ENCODE results near the gene SLC7A7. TPM values are rescaled to one million over a fixed set of nuclear protein-coding genes. Genes with fewer than 3 reads are reported as not detected.

Gene SLC7A7
- total RNA-seq, 1 experiment from 2014 or later: 3.1 TPM

DNA sequence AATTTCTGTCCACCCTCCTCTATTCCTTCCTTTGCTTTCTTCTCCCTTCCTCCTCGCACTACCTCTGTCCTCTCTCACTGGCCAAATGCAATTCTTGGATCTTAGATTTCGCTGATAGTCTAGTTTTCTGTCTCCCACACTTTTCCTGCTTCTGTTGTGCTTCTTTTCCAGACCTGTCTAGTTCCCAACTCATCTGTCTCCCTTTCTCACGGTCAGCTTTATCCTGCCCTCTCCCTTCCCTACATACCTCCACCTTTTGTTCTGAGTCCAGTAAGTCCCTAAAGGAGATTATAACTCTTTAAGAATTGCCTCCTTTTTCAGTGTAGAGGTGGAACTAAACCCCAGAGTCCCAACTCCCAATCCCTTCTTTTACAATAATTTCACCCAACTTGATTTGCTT lies 20.3 kb upstream of the SLC7A7 start:
- peaks cover 32 to 36% of the 10 kb centered on the region in 2 experiments for H3K4me1 Mint-ChIP-seq
- peak overlapping the region; percentile 95 to 99; a peak in 3 of 5 replicates for H3K4me3 Mint-ChIP-seq
- Histone ChIP-seq H4K5ac (ENCODE audit: insufficient read length, low read depth, low read length) (no peak overlapping the region), H2AK5ac (ENCODE audit: insufficient read length, low read length) (no peak overlapping the region), H4K20me1 (ENCODE audit: control insufficient read depth, insufficient read depth, insufficient read length) (no peaks in the 10 kb centered on the region), H3K27me3 (ENCODE audit: insufficient read depth, low read length) (no peaks in the 10 kb centered on the region), H3K4ac (ENCODE audit: low read depth, low read length) (no peak overlapping the region), H2BK5ac (ENCODE audit: insufficient read length, low read length) (no peak overlapping the region), H4K91ac (ENCODE audit: insufficient read length, low read depth, low read length) (no peak overlapping the region), H2BK12ac (ENCODE audit: insufficient read length, low read depth, low read length) (no peak overlapping the region), H2AFZ (ENCODE audit: low read length) (no peak overlapping the region), H3K56ac (ENCODE audit: insufficient read length, low read depth, low read length) (no peak overlapping the region), H3T11ph (ENCODE audit: low read length) (no peak overlapping the region), H3K23ac (ENCODE audit: insufficient read length, low read depth, low read length) (no peak overlapping the region), H3K14ac (ENCODE audit: insufficient read depth, low read length) (no peak overlapping the region), H3K27ac (ENCODE audit: insufficient read length, low read depth, low read length) (no peak overlapping the region), H2BK20ac (ENCODE audit: low read depth, low read length, poor library complexity, severe bottlenecking) (no peak overlapping the region), H3K23me2 (ENCODE audit: insufficient read length, low read depth, low read length, poor library complexity, severe bottlenecking) (peaks cover 14% of the 10 kb centered on the region), H3K79me2 (ENCODE audit: insufficient read depth, low read length) (peaks cover 2% of the 10 kb centered on the region; the same call in 1 of the 2 replicates), H3K18ac (ENCODE audit: insufficient read length, low read depth, low read length) (no peak overlapping the region), H3K79me1 (ENCODE audit: insufficient read depth, low read depth, low read length, poor library complexity, severe bottlenecking) (no peaks in the 10 kb centered on the region), H3K9me3 (ENCODE audit: control insufficient read depth, low read depth, low read length) (no peaks in the 10 kb centered on the region), H2BK15ac (ENCODE audit: low read depth, low read length) (no peak overlapping the region), H2BK120ac (ENCODE audit: low read depth, low read length, poor library complexity, severe bottlenecking) (no peak overlapping the region), H3K4me2 (ENCODE audit: insufficient read depth, insufficient read length, low read length) (peak overlapping the region; percentile 81), H3K9ac (ENCODE audit: extremely low read depth, insufficient read length, low read length) (no peak overlapping the region), H3K4me1 (ENCODE audit: insufficient read depth, low read length) (peaks cover 9% of the 10 kb centered on the region; the same call in 1 of the 2 replicates), H4K8ac (replicated peaks; ENCODE audit: insufficient read length, low read depth, low read length) (no peak overlapping the region)
- no peaks in the 10 kb centered on the region for H3K27me3 Mint-ChIP-seq (ENCODE audit: low read depth)
- peak overlapping the region in 2 of 3 experiments; percentile 26 to 30; a peak in 3 of 7 replicates for H3K27ac Mint-ChIP-seq
- DNase-seq: no peak
- H3K9me3 Mint-ChIP-seq: no peaks in the 10 kb centered on the region
- WGBS (ENCODE audit: extremely low coverage, insufficient read length, low lambda C conversion rate): no CpG with 5 or more reads among the region's 3 CpGs
- peaks cover 18 to 40% (median 32%) of the 10 kb centered on the region in 3 experiments; a peak in 6 of 7 replicates for H3K36me3 Mint-ChIP-seq (ENCODE audit: insufficient read depth in 1 of 3, low read depth in 3 of 3)
- TF ChIP-seq, protein P1, sequence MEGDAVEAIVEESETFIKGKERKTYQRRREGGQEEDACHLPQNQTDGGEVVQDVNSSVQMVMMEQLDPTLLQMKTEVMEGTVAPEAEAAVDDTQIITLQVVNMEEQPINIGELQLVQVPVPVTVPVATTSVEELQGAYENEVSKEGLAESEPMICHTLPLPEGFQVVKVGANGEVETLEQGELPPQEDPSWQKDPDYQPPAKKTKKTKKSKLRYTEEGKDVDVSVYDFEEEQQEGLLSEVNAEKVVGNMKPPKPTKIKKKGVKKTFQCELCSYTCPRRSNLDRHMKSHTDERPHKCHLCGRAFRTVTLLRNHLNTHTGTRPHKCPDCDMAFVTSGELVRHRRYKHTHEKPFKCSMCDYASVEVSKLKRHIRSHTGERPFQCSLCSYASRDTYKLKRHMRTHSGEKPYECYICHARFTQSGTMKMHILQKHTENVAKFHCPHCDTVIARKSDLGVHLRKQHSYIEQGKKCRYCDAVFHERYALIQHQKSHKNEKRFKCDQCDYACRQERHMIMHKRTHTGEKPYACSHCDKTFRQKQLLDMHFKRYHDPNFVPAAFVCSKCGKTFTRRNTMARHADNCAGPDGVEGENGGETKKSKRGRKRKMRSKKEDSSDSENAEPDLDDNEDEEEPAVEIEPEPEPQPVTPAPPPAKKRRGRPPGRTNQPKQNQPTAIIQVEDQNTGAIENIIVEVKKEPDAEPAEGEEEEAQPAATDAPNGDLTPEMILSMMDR (conservative IDR thresholded peaks at IDR 0.05): no peak

Measured in H9 (cell line).